ENCODE results near the gene SLC10A3. TPM values are rescaled to one million over a fixed set of nuclear protein-coding genes. Genes with fewer than 3 reads are reported as not detected.

Gene SLC10A3
- total and polyA plus RNA-seq, 2 donors (not counting 3 experiments of a cell fraction or from before 2014, with no cell fraction given) = 21.9 to 22.6 TPM

DNA sequence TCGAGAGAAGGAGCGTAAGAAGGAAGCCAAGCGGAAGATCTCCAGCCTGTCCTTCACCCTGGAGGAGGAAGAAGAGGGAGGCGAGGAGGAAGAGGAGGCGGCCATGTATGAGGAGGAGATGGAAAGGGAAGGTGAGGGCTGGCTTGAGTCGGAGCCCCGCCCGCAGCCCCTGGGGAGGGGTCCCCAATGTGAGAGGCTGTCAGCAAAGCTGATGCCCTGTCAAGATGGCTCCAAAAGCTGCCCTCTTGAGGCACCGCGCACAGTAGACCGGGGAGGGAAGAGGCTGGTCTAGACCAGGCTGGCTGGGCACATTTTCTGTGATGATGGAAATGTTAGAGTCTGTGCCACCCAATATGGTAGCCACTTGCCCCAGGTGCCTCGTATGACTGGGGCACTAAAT is 44.0 kb downstream of the SLC10A3 start:
- BruUV-seq (replicated peaks) = no TSS peak
- no peak for TF ChIP-seq POLR2AphosphoS5 (IDR thresholded peaks at IDR 0.05; ENCODE audit: insufficient read depth, low read depth, low read length)
- TF ChIP-seq, protein P1, sequence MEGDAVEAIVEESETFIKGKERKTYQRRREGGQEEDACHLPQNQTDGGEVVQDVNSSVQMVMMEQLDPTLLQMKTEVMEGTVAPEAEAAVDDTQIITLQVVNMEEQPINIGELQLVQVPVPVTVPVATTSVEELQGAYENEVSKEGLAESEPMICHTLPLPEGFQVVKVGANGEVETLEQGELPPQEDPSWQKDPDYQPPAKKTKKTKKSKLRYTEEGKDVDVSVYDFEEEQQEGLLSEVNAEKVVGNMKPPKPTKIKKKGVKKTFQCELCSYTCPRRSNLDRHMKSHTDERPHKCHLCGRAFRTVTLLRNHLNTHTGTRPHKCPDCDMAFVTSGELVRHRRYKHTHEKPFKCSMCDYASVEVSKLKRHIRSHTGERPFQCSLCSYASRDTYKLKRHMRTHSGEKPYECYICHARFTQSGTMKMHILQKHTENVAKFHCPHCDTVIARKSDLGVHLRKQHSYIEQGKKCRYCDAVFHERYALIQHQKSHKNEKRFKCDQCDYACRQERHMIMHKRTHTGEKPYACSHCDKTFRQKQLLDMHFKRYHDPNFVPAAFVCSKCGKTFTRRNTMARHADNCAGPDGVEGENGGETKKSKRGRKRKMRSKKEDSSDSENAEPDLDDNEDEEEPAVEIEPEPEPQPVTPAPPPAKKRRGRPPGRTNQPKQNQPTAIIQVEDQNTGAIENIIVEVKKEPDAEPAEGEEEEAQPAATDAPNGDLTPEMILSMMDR (IDR thresholded peaks at IDR 0.05; ENCODE audit: extremely low read depth in 1 of 2, insufficient read depth in 1 of 2, low read depth in 1 of 2, low read length in 2 of 2) = no peak
- TF ChIP-seq EZH2 (IDR thresholded peaks at IDR 0.05; ENCODE audit: borderline replicate concordance, low read depth, low read length, severe bottlenecking) = no peak
- TF ChIP-seq, protein P2, sequence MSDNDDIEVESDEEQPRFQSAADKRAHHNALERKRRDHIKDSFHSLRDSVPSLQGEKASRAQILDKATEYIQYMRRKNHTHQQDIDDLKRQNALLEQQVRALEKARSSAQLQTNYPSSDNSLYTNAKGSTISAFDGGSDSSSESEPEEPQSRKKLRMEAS (IDR thresholded peaks at IDR 0.05; ENCODE audit: insufficient read depth, insufficient read length) = no peak
- no peak for TF ChIP-seq POLR2A (IDR thresholded peaks at IDR 0.05; ENCODE audit: low read depth, low read length)
- no peak for TF ChIP-seq JUN (IDR thresholded peaks at IDR 0.05; ENCODE audit: borderline replicate concordance, insufficient read depth, insufficient read length, low read depth)
- TF ChIP-seq FOS (IDR thresholded peaks at IDR 0.05; ENCODE audit: borderline replicate concordance, insufficient read depth, low read length) = no peak
- TF ChIP-seq GATA2 (IDR thresholded peaks at IDR 0.05; ENCODE audit: insufficient read depth, insufficient read length, low read depth, low read length) = no peak
- no peak for TF ChIP-seq MYC (IDR thresholded peaks at IDR 0.05; ENCODE audit: low read depth, low read length)
- ChIA-PET POLR2A (interaction anchor here (0.8 kb wide), 1 partner anchor 12 kb away, joined by 3 read pairs; no protein-coding TSS in a partner anchor), CTCF (no interaction called here)
- Histone ChIP-seq H3K36me3 (ENCODE audit: control insufficient read depth in 2 of 2, extremely low read depth in 1 of 2, insufficient read depth in 2 of 2, low read length in 2 of 2) (peaks cover 0 to 42% of the 10 kb centered on the region in 2 experiments), H3K4me2 (ENCODE audit: insufficient read depth, low read length) (no peak overlapping the region), H3K4me3 (replicated peaks in 1 of 3; ENCODE audit: insufficient read depth in 1 of 3, low read depth in 1 of 3, low read length in 3 of 3) (no peak overlapping the region), H3K27me3 (ENCODE audit: control insufficient read depth in 2 of 2, insufficient read depth in 2 of 2, low read length in 2 of 2) (no peaks in the 10 kb centered on the region), H3K9me1 (replicated peaks; ENCODE audit: control insufficient read depth, extremely low read depth, insufficient read depth, low read length) (no peaks in the 10 kb centered on the region), H3K4me1 (ENCODE audit: control insufficient read depth, extremely low read depth, insufficient read depth, low read length) (peaks cover 8% of the 10 kb centered on the region), H3K27ac (ENCODE audit: insufficient read depth, low read depth, low read length) (no peak overlapping the region), H4K20me1 (replicated peaks; ENCODE audit: control insufficient read depth, extremely low read depth, insufficient read depth, low read length) (no peaks in the 10 kb centered on the region), H3K79me2 (ENCODE audit: control insufficient read depth, insufficient read depth, low read length) (peaks cover 25% of the 10 kb centered on the region), H3K9me3 (replicated peaks; ENCODE audit: control insufficient read depth, insufficient read depth, low read length) (no peaks in the 10 kb centered on the region), H2AFZ (ENCODE audit: low read depth, low read length) (no peak overlapping the region), H3K9ac (replicated peaks; ENCODE audit: extremely low read depth, insufficient read depth, low read length) (no peak overlapping the region)
- DNase-seq (ENCODE audit: low read depth, low spot score) = no peak
- dilution Hi-C loops (cut with MboI; ENCODE audit: extremely low pct_ligation_motif_present, low sequenced_read_pairs) = no loop called here
- intact Hi-C loops (cut with micrococcal nuclease) = no loop called here
- no peak for FAIRE-seq
